HG03520 (cell line): ENCODE measurements around the gene SHOC2.

Source experiments
- ATAC-seq: cut with Tn5 transposase; IDR thresholded peaks from one replicate; pipeline ENCODE4 v1.9.1; 2021; ENCODE audit warnings: mild to moderate bottlenecking, moderate library complexity; ENCODE audit not compliant: unreplicated experiment

The SHOC2 gene

DNA sequence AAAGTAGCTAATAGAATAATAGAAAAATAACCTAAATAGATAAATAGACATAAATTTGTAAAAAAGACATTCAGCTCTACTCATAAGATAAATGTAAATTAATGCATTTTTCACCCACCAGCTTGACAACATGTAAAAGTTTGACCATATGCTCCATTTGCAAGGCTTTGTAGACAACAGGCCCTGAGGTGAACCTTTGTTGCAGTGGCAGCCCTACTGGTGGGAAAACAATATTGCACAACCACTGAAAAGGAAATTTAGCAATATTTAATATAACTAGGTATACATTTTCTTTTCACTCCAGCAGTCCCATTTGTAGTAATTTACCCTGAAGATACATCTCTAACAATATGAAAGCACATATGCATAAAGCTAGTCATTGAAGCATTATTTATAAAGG, 118.5 kb downstream of the SHOC2 start:
- no peak for ATAC-seq

- no peak for ATAC-seq
Measured at GRCh38 chr10:111039522-111039921, 120.1 kb downstream of the SHOC2 start.

- no peak for ATAC-seq
Measured at GRCh38 chr10:111057006-111057405, 137.6 kb downstream of the SHOC2 start.
